ENCODE measurements around the gene GIMAP5. TPM values are rescaled to one million over a fixed set of nuclear protein-coding genes. Genes with fewer than 3 reads are reported as not detected.

Gene GIMAP5
- polyA plus RNA-seq, 1 donor from 2014 or later, result not detected

DNA sequence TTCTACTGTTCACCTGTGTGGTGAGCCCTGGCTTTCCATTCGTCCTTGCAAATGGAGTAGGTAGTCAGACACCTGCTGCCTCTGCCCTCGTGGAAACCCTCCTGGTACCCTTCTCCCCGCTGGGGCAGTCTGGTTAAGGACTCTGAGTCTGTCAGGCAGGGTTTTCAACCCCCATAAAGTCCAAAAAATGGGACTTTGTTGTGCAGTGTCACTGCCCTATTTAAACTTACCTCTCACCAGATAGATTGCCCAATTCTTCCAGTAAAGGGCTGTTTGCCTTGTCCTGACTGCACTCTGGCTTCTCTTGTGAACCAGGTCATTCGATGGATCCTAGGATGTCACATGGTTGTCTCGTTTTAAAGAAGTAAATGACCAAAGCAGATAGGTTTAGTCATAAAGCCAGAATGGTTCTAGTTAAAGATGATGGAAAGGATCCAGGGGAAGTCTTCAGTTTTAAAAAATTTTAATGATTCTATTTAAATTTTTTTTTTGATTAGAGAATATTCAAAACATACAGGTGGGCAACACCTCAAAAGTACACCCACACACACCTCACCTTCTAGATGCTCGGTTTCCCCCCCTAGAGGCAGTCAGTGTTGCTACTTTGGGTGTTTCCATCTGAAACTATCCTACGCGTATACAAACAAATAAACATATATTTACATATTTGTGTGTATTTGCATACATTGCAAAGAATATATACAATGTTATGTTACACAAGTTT lies 41.0 kb downstream of the GIMAP5 start:
- Histone ChIP-seq H3K9ac (ENCODE audit: low read length) (no peak overlapping the region), H3K9me2 (ENCODE audit: insufficient read depth, low read length) (no peaks in the 10 kb centered on the region), H3K9me3 (ENCODE audit: low read length) (no peaks in the 10 kb centered on the region), H3K36me3 (ENCODE audit: insufficient read depth, low read length) (no peaks in the 10 kb centered on the region), H3K79me2 (replicated peaks; ENCODE audit: insufficient read depth, low read length) (no peaks in the 10 kb centered on the region), H3K4me2 (ENCODE audit: low read length) (no peak overlapping the region), H3F3A (ENCODE audit: insufficient read depth, low read length, poor library complexity, severe bottlenecking) (no peaks in the 10 kb centered on the region), H4K20me1 (ENCODE audit: insufficient read depth) (no peaks in the 10 kb centered on the region), H3K27me3 (ENCODE audit: insufficient read depth, low read depth, low read length) (no peaks in the 10 kb centered on the region), H2AFZ (ENCODE audit: low read depth, low read length) (no peak overlapping the region), H3K4me3 (ENCODE audit: low read length) (no peak overlapping the region), H3K27ac (ENCODE audit: low read length) (no peak overlapping the region)
- TF ChIP-seq RAD21 (conservative IDR thresholded peaks at IDR 0.05) (no peak), EP300 (conservative IDR thresholded peaks at IDR 0.05; ENCODE audit: poor library complexity, severe bottlenecking) (no peak), POLR2AphosphoS5 (IDR thresholded peaks at IDR 0.05) (no peak), MXI1 (conservative IDR thresholded peaks at IDR 0.05; ENCODE audit: poor library complexity, severe bottlenecking) (no peak), TAF1 (IDR thresholded peaks at IDR 0.05; ENCODE audit: low read depth) (no peak), SMC3 (conservative IDR thresholded peaks at IDR 0.05; ENCODE audit: poor library complexity) (no peak), EZH2 (IDR thresholded peaks at IDR 0.05; ENCODE audit: borderline replicate concordance, insufficient read depth, low read length, poor library complexity, severe bottlenecking) (no peak)
- TF ChIP-seq, protein P1, sequence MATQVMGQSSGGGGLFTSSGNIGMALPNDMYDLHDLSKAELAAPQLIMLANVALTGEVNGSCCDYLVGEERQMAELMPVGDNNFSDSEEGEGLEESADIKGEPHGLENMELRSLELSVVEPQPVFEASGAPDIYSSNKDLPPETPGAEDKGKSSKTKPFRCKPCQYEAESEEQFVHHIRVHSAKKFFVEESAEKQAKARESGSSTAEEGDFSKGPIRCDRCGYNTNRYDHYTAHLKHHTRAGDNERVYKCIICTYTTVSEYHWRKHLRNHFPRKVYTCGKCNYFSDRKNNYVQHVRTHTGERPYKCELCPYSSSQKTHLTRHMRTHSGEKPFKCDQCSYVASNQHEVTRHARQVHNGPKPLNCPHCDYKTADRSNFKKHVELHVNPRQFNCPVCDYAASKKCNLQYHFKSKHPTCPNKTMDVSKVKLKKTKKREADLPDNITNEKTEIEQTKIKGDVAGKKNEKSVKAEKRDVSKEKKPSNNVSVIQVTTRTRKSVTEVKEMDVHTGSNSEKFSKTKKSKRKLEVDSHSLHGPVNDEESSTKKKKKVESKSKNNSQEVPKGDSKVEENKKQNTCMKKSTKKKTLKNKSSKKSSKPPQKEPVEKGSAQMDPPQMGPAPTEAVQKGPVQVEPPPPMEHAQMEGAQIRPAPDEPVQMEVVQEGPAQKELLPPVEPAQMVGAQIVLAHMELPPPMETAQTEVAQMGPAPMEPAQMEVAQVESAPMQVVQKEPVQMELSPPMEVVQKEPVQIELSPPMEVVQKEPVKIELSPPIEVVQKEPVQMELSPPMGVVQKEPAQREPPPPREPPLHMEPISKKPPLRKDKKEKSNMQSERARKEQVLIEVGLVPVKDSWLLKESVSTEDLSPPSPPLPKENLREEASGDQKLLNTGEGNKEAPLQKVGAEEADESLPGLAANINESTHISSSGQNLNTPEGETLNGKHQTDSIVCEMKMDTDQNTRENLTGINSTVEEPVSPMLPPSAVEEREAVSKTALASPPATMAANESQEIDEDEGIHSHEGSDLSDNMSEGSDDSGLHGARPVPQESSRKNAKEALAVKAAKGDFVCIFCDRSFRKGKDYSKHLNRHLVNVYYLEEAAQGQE (IDR thresholded peaks at IDR 0.05; ENCODE audit: borderline replicate concordance), result no peak
- TF ChIP-seq, protein P2, sequence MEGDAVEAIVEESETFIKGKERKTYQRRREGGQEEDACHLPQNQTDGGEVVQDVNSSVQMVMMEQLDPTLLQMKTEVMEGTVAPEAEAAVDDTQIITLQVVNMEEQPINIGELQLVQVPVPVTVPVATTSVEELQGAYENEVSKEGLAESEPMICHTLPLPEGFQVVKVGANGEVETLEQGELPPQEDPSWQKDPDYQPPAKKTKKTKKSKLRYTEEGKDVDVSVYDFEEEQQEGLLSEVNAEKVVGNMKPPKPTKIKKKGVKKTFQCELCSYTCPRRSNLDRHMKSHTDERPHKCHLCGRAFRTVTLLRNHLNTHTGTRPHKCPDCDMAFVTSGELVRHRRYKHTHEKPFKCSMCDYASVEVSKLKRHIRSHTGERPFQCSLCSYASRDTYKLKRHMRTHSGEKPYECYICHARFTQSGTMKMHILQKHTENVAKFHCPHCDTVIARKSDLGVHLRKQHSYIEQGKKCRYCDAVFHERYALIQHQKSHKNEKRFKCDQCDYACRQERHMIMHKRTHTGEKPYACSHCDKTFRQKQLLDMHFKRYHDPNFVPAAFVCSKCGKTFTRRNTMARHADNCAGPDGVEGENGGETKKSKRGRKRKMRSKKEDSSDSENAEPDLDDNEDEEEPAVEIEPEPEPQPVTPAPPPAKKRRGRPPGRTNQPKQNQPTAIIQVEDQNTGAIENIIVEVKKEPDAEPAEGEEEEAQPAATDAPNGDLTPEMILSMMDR (IDR thresholded peaks at IDR 0.05; ENCODE audit: poor library complexity, severe bottlenecking), result no peak

DNA sequence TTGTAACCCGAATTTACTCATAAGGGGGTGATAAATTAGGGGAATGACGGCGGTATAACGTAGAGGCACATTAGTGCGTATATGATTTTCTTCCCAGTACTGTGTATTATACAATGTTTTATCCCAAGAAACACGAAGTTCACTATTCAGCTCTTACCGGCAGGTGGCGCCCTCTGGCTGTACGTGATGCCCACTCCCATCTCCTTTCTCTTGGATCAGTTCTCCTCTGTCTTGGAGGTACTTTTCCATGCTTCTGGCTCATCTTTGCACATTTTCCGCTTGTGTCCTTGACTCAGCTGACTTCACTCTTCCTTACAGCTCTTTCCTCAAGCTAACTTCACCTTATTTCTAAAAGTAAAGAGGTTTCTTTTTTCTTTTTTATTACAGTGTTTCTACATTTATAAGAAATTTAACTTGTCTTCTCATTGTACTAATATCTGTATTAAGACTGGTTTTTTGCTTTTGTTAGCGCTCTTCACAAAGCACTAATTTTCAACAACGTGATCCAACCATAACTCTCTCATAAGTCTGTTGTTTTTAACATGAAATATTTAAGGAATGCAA lies 41.6 kb downstream of the GIMAP5 start:
- H4K20me1 ChIP-seq (ENCODE audit: insufficient read depth), result no peaks in the 10 kb centered on the region
- no peak overlapping the region for H3K4me2 ChIP-seq (ENCODE audit: low read length)
- no peaks in the 10 kb centered on the region for H3K79me2 ChIP-seq (replicated peaks; ENCODE audit: insufficient read depth, low read length)
- H3K4me3 ChIP-seq (ENCODE audit: low read length), result no peak overlapping the region
- H3F3A ChIP-seq (ENCODE audit: insufficient read depth, low read length, poor library complexity, severe bottlenecking), result no peaks in the 10 kb centered on the region
- no peak for TF ChIP-seq EP300 (conservative IDR thresholded peaks at IDR 0.05; ENCODE audit: poor library complexity, severe bottlenecking)
- TF ChIP-seq SMC3 (conservative IDR thresholded peaks at IDR 0.05; ENCODE audit: poor library complexity), result peak; percentile 90
- no peak for TF ChIP-seq EZH2 (IDR thresholded peaks at IDR 0.05; ENCODE audit: borderline replicate concordance, insufficient read depth, low read length, poor library complexity, severe bottlenecking)
- TF ChIP-seq POLR2AphosphoS5 (IDR thresholded peaks at IDR 0.05), result no peak
- TF ChIP-seq, protein P2 (IDR thresholded peaks at IDR 0.05; ENCODE audit: poor library complexity, severe bottlenecking), result peak; percentile 88
- TF ChIP-seq, protein P1 (IDR thresholded peaks at IDR 0.05; ENCODE audit: borderline replicate concordance), result no peak
- TF ChIP-seq RAD21 (conservative IDR thresholded peaks at IDR 0.05), result peak; percentile 88
- no peak for TF ChIP-seq TAF1 (IDR thresholded peaks at IDR 0.05; ENCODE audit: low read depth)
- TF ChIP-seq MXI1 (conservative IDR thresholded peaks at IDR 0.05; ENCODE audit: poor library complexity, severe bottlenecking), result no peak
- H2AFZ ChIP-seq (ENCODE audit: low read depth, low read length), result no peak overlapping the region
- H3K9ac ChIP-seq (ENCODE audit: low read length), result no peak overlapping the region
- no peaks in the 10 kb centered on the region for H3K9me2 ChIP-seq (ENCODE audit: insufficient read depth, low read length)
- no peaks in the 10 kb centered on the region for H3K27me3 ChIP-seq (ENCODE audit: insufficient read depth, low read depth, low read length)
- no peaks in the 10 kb centered on the region for H3K9me3 ChIP-seq (ENCODE audit: low read length)
- no peak overlapping the region for H3K27ac ChIP-seq (ENCODE audit: low read length)
- H3K36me3 ChIP-seq (ENCODE audit: insufficient read depth, low read length), result no peaks in the 10 kb centered on the region
